ENCODE data around the gene SPATS2.

DNA sequence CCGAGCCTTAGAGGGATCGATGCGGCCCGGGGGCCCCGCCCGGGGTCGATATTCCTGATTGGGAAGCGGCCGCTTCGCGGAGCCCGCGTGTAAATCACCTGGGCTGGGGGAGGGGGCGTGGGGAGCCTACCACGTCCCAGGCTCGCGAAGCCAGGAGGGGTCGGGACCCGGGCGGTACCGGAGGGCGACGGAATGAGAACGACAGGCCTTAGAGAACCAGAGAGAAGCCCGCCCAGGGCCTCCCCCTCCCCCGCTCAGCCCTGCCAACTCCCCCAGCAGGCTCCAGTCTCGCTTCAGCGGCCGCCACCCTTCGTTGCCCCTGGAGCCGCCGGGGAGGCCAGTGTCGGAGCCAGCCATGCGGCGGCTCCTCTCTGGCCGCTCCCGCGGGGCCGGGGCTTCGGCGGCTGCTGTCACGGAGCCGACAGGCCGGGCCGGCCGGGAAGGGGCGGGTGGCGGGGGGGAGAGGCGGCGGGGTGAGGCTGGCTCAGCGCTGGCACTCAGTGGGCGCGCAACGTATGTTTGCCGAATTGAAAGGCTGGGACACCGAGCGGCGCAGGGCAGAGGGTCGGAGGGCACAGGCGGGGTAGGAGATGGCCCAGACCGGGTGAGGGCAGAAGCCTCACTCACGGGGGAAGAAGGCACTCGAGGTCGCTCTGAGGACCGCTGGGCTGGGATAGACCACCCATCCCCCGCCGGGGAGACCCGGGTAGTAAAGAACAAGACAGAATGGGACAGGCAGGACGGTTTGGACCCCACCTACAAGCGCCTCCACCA lies 22.0 kb upstream of the SPATS2 start:
- no peak for TF ChIP-seq POLR2A (IDR thresholded peaks at IDR 0.05; ENCODE audit: borderline replicate concordance, extremely low read depth, insufficient read depth, insufficient read length)
- TF ChIP-seq CEBPB (IDR thresholded peaks at IDR 0.05; ENCODE audit: low read depth): no peak
- no peak for TF ChIP-seq POLR2AphosphoS5 (IDR thresholded peaks at IDR 0.05; ENCODE audit: low read depth, low read length)
- TF ChIP-seq EZH2 (IDR thresholded peaks at IDR 0.05): no peak
- TF ChIP-seq, protein P1, sequence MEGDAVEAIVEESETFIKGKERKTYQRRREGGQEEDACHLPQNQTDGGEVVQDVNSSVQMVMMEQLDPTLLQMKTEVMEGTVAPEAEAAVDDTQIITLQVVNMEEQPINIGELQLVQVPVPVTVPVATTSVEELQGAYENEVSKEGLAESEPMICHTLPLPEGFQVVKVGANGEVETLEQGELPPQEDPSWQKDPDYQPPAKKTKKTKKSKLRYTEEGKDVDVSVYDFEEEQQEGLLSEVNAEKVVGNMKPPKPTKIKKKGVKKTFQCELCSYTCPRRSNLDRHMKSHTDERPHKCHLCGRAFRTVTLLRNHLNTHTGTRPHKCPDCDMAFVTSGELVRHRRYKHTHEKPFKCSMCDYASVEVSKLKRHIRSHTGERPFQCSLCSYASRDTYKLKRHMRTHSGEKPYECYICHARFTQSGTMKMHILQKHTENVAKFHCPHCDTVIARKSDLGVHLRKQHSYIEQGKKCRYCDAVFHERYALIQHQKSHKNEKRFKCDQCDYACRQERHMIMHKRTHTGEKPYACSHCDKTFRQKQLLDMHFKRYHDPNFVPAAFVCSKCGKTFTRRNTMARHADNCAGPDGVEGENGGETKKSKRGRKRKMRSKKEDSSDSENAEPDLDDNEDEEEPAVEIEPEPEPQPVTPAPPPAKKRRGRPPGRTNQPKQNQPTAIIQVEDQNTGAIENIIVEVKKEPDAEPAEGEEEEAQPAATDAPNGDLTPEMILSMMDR (IDR thresholded peaks at IDR 0.05 in 2 of 3, conservative IDR thresholded peaks at IDR 0.05 in 1 of 3; ENCODE audit: borderline replicate concordance in 1 of 3, insufficient read depth in 1 of 3, low read depth in 2 of 3, low read length in 2 of 3): no peak
- TF ChIP-seq, protein P2, sequence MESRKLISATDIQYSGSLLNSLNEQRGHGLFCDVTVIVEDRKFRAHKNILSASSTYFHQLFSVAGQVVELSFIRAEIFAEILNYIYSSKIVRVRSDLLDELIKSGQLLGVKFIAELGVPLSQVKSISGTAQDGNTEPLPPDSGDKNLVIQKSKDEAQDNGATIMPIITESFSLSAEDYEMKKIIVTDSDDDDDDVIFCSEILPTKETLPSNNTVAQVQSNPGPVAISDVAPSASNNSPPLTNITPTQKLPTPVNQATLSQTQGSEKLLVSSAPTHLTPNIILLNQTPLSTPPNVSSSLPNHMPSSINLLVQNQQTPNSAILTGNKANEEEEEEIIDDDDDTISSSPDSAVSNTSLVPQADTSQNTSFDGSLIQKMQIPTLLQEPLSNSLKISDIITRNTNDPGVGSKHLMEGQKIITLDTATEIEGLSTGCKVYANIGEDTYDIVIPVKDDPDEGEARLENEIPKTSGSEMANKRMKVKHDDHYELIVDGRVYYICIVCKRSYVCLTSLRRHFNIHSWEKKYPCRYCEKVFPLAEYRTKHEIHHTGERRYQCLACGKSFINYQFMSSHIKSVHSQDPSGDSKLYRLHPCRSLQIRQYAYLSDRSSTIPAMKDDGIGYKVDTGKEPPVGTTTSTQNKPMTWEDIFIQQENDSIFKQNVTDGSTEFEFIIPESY (IDR thresholded peaks at IDR 0.05; ENCODE audit: extremely low read depth, insufficient replicate concordance, low read length): no peak
- no peak for TF ChIP-seq EZH2phosphoT487 (IDR thresholded peaks at IDR 0.05; ENCODE audit: borderline replicate concordance)
